ENCODE results near the gene COA3.

The COA3 gene

GRCh38 chr17:42748908-42749798, 49.4 kb downstream of the COA3 start:
- no peak for DNase-seq

- DNase-seq: no peak
Observed at GRCh38 chr17:42748202-42748907, 50.1 kb downstream of the COA3 start.
